Gastrocnemius medialis (tissue), 4 donors: ENCODE results near the gene MYH10. TPM values are rescaled to one million over a fixed set of nuclear protein-coding genes. Genes with fewer than 3 reads are reported as not detected.

Source experiments
- ATAC-seq, 2 donors: fragments of 150-250 bp; one replicate each; pipeline ENCODE4 v1.9.1; 2016
- DNase-seq, 2 donors: peaks; one replicate each; pipeline ENCODE4 v3.0.0-alpha.2; 2019
- H3K27ac ChIP-seq, 4 donors: fragments of 200-600 bp; sonication (generic); 1 replicate in 1 of 4; 2 replicates in 3 of 4; pipeline ENCODE4 v1.5.1; 2016 to 2018; ENCODE audit warnings: mild to moderate bottlenecking in 2 of 4, moderate library complexity in 1 of 4
- H3K27me3 ChIP-seq, 3 donors: fragments of 200-600 bp; sonication (generic) in 2 of 3; 1 replicate in 1 of 3; 2 replicates in 2 of 3; pipeline versions ENCODE4 v1.5.1 to v1.6.0; 2016 to 2019; ENCODE audit warnings: mild to moderate bottlenecking in 1 of 3, moderate library complexity in 1 of 3
- H3K36me3 ChIP-seq, 2 donors: fragments of 200-600 bp; sonication (generic) in 1 of 2; one replicate each; pipeline ENCODE4 v1.5.1; 2017 to 2018
- H3K4me1 ChIP-seq, 2 donors: fragments of 200-600 bp; sonication (generic) in 1 of 2; one replicate each; pipeline ENCODE4 v1.5.1; 2016 to 2017; ENCODE audit warnings: mild to moderate bottlenecking in 2 of 2
- H3K4me3 ChIP-seq, 4 donors: fragments of 200-600 bp; sonication (generic) in 3 of 4; 1 replicate in 1 of 4; 2 replicates in 3 of 4; pipeline ENCODE4 v1.5.1; 2016 to 2019; ENCODE audit warnings: mild to moderate bottlenecking in 2 of 4
- H3K9me3 ChIP-seq, 3 donors: fragments of 200-600 bp; sonication (generic) in 2 of 3; 1 replicate in 1 of 3; 2 replicates in 2 of 3; pipeline ENCODE4 v1.5.1; 2016 to 2019
- CTCF ChIP-seq, 5 experiments: fragments of 450-650 bp in 3 of 5; fragments of 200-600 bp in 2 of 5; sonication (generic) in 2 of 5; IDR thresholded peaks in 4 of 5; conservative IDR thresholded peaks in 1 of 5; 1 replicate in 4 of 5; 2 replicates in 1 of 5; pipeline ENCODE4 v1.5.1; 2016 to 2019; ENCODE audit warnings: antibody characterized with exemption in 5 of 5, mild to moderate bottlenecking in 3 of 5, moderate library complexity in 3 of 5
- POLR2A ChIP-seq, 2 donors: fragments of 450-650 bp; IDR thresholded peaks; one replicate each; pipeline ENCODE4 v1.6.1; 2017; ENCODE audit warnings: antibody characterized with exemption in 2 of 2, mild to moderate bottlenecking in 2 of 2, moderate library complexity in 2 of 2
- in situ Hi-C, 4 donors: fragments of 200-750 bp; cut with MboI; loops; one replicate each; pipeline versions ENCODE4 v1.15.0 to v1.8.0; 2017; ENCODE audit warnings: low sequenced_read_pairs in 4 of 4
- intact Hi-C: fragments of 100-400 bp; cut with DNase I; formaldehyde crosslinking; loops from one replicate; pipeline ENCODE4 v1.15.1; 2023; ENCODE audit warnings: low total_unique reads
- total RNA-seq, 4 donors: library from RNA; depleted of rRNA; stranded (reverse); fragments of >200 nt; gene quantifications; one replicate each; pipeline versions ENCODE4 v1.1.0 to v1.2.3, GENCODE V29; 2016

Gene MYH10
- total RNA-seq, 4 donors from 2014 or later: 2.5 to 10.6 (median 4.1) TPM

- intact Hi-C loops: no loop called here
- no peak overlapping the region for H3K27ac ChIP-seq
- no peak for TF ChIP-seq CTCF (IDR thresholded peaks at IDR 0.05 in 4 of 5, conservative IDR thresholded peaks at IDR 0.05 in 1 of 5)
- no peak for TF ChIP-seq POLR2A (IDR thresholded peaks at IDR 0.05)
- H3K4me1 ChIP-seq: no peaks in the 10 kb centered on the region
- H3K27me3 ChIP-seq: no peaks in the 10 kb centered on the region
- DNase-seq: no peak
- in situ Hi-C loops: no loop called here
- H3K9me3 ChIP-seq: no peaks in the 10 kb centered on the region
- peaks cover 0 to 24% of the 10 kb centered on the region in 2 donors for H3K36me3 ChIP-seq
- no peak overlapping the region for H3K4me3 ChIP-seq
- no peak for ATAC-seq
Observed at GRCh38 chr17:8496081-8496480, 134.4 kb downstream of the MYH10 start.

GRCh38 chr17:8494506-8495111 is 135.9 kb downstream of the MYH10 start:
- H3K4me3 ChIP-seq: no peak overlapping the region
- H3K36me3 ChIP-seq: peaks cover 0 to 29% of the 10 kb centered on the region in 2 donors
- no peaks in the 10 kb centered on the region for H3K4me1 ChIP-seq
- TF ChIP-seq CTCF (IDR thresholded peaks at IDR 0.05 in 4 of 5, conservative IDR thresholded peaks at IDR 0.05 in 1 of 5) (no peak), POLR2A (IDR thresholded peaks at IDR 0.05) (no peak)
- H3K27ac ChIP-seq: no peak overlapping the region
- no peaks in the 10 kb centered on the region for H3K27me3 ChIP-seq
- DNase-seq: no peak
- no peak for ATAC-seq
- H3K9me3 ChIP-seq: no peaks in the 10 kb centered on the region
- in situ Hi-C loops (no loop called here), intact Hi-C loops (no loop called here)

- no peak for TF ChIP-seq POLR2A (IDR thresholded peaks at IDR 0.05)
- TF ChIP-seq CTCF (IDR thresholded peaks at IDR 0.05 in 4 of 5, conservative IDR thresholded peaks at IDR 0.05 in 1 of 5): no peak
- Histone ChIP-seq H3K4me1 (no peaks in the 10 kb centered on the region), H3K27me3 (no peaks in the 10 kb centered on the region), H3K27ac (no peak overlapping the region), H3K36me3 (peaks cover 0 to 29% of the 10 kb centered on the region in 2 donors), H3K9me3 (no peaks in the 10 kb centered on the region), H3K4me3 (no peak overlapping the region)
- ATAC-seq (no peak), DNase-seq (no peak)
- in situ Hi-C loops (no loop called here), intact Hi-C loops (no loop called here)
Observed at GRCh38 chr17:8494021-8494420, 136.5 kb downstream of the MYH10 start.

GRCh38 chr17:8492121-8492520 is 138.4 kb downstream of the MYH10 start:
- TF ChIP-seq CTCF (IDR thresholded peaks at IDR 0.05 in 4 of 5, conservative IDR thresholded peaks at IDR 0.05 in 1 of 5) (no peak), POLR2A (IDR thresholded peaks at IDR 0.05) (no peak)
- no peaks in the 10 kb centered on the region for H3K4me1 ChIP-seq
- H3K27me3 ChIP-seq: no peaks in the 10 kb centered on the region
- DNase-seq: no peak
- no peaks in the 10 kb centered on the region for H3K9me3 ChIP-seq
- H3K27ac ChIP-seq: no peak overlapping the region
- H3K36me3 ChIP-seq: peaks cover 0 to 20% of the 10 kb centered on the region in 2 donors
- no peak overlapping the region for H3K4me3 ChIP-seq
- intact Hi-C loops (no loop called here), in situ Hi-C loops (no loop called here)
- no peak for ATAC-seq
